ENCODE measurements around the gene ACTR1A.

GRCh38 chr10:102451105-102451969 lies 51.2 kb downstream of the ACTR1A start, which contains the start of gene C10orf95:
- TF ChIP-seq CTCF (IDR thresholded peaks at IDR 0.05) (no peak), TCF7L2 (IDR thresholded peaks at IDR 0.05; ENCODE audit: low read depth, low read length) (no peak), SIN3A (IDR thresholded peaks at IDR 0.05; ENCODE audit: borderline replicate concordance, insufficient read depth, low read depth, low read length) (no peak), POLR2AphosphoS5 (IDR thresholded peaks at IDR 0.05; ENCODE audit: low read depth, low read length) (no peak)
- TF ChIP-seq, protein P1, sequence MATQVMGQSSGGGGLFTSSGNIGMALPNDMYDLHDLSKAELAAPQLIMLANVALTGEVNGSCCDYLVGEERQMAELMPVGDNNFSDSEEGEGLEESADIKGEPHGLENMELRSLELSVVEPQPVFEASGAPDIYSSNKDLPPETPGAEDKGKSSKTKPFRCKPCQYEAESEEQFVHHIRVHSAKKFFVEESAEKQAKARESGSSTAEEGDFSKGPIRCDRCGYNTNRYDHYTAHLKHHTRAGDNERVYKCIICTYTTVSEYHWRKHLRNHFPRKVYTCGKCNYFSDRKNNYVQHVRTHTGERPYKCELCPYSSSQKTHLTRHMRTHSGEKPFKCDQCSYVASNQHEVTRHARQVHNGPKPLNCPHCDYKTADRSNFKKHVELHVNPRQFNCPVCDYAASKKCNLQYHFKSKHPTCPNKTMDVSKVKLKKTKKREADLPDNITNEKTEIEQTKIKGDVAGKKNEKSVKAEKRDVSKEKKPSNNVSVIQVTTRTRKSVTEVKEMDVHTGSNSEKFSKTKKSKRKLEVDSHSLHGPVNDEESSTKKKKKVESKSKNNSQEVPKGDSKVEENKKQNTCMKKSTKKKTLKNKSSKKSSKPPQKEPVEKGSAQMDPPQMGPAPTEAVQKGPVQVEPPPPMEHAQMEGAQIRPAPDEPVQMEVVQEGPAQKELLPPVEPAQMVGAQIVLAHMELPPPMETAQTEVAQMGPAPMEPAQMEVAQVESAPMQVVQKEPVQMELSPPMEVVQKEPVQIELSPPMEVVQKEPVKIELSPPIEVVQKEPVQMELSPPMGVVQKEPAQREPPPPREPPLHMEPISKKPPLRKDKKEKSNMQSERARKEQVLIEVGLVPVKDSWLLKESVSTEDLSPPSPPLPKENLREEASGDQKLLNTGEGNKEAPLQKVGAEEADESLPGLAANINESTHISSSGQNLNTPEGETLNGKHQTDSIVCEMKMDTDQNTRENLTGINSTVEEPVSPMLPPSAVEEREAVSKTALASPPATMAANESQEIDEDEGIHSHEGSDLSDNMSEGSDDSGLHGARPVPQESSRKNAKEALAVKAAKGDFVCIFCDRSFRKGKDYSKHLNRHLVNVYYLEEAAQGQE (IDR thresholded peaks at IDR 0.05; ENCODE audit: insufficient read depth in 1 of 2, low read depth in 2 of 2, low read length in 1 of 2), result no peak

Measured in Panc1 (cell line).